GM19468 (cell line): ENCODE data around the gene RHO.
"Not testable (repeated sequence)": the region's sequence is repeated elsewhere in the genome, so short reads cannot be mapped to it uniquely, and the experiment has no call there.

Source experiments
- ATAC-seq: cut with Tn5 transposase; IDR thresholded peaks from one replicate; pipeline ENCODE4 v1.9.1; 2021; ENCODE audit warnings: mild to moderate bottlenecking, moderate library complexity, moderate number of reproducible peaks; ENCODE audit not compliant: unreplicated experiment; ENCODE audit errors: extremely low read depth

RHO gene

GRCh38 chr3:129498603-129499488, 29.6 kb upstream of the RHO start:
- not testable (repeated sequence) for ATAC-seq

GRCh38 chr3:129499604-129500333, 28.7 kb upstream of the RHO start:
- ATAC-seq: not testable (repeated sequence)

- ATAC-seq: no peak
Observed at GRCh38 chr3:129500334-129500658, 28.1 kb upstream of the RHO start.

GRCh38 chr3:129501630-129502029, 26.8 kb upstream of the RHO start:
- ATAC-seq: no peak

GRCh38 chr3:129502641-129503408, 25.6 kb upstream of the RHO start:
- ATAC-seq: no peak

DNA sequence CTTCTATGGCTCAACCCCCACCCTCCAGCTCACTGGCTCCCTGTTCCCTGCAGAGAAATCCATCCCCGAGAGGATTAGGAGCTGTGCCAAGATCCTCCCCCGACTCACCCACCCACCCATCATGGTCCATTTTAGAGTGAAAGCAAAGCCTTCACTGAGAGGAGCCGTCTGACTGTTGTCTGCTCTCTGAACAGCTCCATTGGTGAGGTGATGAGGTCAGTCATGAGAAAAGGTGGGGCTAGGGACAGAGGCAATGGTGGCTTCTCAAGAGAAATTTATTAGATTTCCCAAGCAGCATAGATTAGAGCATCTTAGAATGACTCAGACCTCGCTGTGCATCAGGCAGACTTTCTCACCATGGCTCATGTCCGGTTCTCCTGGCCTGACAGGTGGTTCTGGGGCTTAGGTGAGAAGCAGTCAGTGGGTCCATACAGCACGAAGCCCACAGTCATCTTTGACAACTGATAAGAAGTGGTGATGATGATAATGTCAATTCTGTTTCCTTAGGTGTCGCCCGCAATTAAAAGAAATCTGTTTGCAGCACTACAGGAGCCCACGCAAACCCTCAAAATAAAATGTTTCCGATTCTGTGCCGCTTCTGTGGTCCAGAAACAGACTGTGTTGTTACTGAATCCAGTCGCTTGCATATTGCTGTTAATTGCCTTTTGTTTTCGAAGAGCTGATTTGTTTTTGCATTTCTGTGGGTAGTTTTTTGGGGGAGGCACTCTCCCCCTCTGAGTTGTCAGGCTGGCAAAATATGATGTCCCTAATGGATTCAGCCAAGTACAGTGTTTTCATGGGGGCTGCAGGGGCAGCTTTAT, 24.8 kb upstream of the RHO start:
- ATAC-seq: no peak

DNA sequence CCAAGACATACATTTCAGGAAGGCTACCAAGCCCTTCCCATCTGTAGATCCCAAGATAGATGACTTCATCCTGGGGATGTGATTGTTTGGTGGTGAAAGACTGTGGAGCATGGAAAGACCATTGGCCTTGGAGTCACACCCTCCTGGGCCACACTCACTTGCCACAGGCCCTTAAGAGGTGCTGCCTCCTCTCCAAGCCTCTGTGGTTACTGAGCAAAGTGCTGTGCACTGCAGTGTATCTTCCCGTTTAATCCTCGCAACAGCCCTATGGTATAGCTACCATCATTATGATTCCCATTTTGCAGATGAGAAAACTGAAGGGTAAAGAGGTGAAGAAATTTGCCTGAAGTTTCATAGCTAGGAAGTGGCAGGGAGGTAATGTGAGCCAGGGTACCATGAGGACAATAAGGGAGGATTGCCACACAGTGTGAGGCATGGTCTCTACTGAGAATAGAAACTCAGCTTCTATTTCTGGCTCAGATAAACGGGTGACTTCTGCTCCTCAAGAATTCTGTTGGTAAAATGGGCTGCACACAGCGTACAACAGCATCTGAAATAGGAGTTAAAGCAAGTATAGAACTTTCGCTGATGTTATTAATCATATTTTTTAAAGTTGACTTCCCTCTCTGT, 23.9 kb upstream of the RHO start:
- ATAC-seq: no peak

GRCh38 chr3:129505341-129505740, 23.1 kb upstream of the RHO start:
- ATAC-seq: no peak

DNA sequence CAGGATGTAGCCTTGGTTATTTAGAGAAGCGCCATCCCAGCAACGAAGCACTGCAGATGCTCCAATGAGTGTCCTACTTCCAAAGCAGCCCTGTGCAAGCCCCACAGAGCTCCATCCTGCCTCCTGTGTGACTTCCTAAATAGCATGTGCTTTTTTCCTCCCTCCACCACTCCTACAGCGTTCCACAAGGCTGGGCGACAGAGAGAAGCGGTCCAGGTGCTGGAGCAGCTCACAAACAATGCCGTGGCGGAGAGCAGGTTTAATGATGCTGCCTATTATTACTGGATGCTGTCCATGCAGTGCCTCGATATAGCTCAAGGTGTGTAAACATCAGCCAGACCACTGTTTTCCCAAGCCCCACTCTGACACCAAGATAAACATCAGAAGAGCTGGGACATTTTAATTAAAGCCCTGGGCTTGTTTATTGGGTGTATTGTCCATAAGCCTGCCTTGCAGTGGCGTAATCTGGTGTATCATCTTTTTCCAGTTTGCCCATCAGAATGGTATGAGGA, 22.2 kb upstream of the RHO start:
- ATAC-seq: no peak

DNA sequence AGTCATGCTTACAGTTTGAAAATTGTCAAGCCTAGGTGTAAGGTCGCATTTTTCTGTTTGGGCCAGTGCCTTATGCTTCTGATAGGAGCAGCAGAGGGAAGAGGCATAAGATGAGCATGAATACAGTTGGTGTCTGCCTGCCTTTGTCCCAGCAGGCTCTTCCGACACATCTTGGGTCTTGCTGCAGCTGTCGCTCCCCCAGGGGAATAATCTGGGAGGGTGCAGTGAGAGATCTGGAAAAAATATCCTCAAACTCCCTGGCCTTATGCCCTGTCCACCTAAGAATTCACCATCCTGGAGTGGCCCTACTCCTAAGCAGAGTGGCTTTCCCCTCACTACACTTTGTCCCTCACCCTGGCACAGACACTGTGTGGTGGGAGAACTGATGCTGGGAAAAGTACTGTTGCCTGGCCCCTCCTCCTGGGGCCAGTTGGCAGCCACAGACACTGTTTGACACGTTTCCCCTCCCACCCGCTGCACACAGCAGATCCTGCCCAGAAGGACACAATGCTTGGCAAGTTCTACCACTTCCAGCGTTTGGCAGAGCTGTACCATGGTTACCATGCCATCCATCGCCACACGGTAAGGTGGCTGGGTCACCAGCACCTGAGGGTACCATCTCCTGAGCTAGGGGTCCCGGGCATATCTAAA, 21.1 kb upstream of the RHO start:
- no peak for ATAC-seq

DNA sequence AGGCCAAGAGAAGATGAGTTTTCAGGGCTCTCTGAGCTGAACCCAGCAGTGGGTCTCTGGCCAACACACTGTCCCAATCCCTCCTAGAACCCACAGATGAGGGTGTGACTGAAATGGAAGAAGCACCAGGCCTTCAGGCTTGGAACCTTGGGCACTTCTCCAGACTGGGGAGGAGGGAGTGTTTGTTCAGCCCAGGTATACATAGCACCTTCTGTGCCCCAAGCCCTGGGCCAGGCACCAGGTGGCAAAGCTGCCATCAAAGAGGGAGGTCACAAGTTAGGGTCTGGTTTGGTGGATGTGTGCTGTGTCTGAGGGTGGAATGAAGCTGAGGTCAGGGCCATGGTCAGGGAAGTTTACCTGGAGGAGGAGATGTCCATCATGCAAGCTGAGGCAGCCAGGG, 15.8 kb upstream of the RHO start:
- no peak for ATAC-seq

DNA sequence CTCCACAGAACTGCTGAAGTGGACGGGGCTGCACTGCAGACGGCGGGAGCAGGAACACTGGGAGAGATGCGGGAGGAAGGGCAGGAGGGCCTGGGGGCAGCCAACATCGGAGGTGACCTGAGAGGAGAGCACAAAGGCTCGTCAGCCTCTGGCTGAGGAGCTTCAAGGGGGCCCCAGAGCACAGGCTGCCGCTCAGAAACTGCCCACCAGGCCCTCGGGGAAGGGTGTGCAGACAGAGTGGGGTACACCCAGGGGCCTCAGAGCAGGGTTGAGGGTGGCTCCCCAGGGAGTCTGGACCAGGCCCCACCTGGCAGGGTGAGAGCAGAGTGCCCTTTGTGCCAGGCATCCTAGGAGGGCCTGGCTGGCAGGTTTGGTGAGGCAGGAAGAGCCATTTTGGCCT, 14.7 kb upstream of the RHO start:
- no peak for ATAC-seq

GRCh38 chr3:129514110-129514509, 14.3 kb upstream of the RHO start:
- no peak for ATAC-seq

DNA sequence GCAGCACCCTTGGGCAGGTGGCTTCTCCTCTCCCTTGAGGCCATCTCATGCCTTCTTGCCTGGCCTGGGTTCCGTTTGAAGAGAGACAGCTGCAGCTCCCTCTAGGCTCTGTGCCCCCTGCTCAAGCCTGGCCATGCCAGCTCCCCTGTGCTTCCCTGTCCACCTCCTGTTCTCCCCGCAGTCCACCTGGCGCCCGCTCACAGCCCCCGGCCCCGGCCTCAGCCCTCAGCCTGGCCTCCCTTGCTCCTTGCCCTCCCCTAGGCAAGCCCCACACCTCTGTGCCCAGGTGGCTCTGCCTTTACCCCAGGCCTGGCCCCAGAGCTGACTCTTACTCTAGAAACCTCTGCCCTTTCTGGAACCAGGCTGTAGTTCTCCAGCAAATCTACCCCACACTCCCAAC, 13.9 kb upstream of the RHO start:
- no peak for ATAC-seq

- ATAC-seq: not testable (repeated sequence)
Observed at GRCh38 chr3:129515108-129515820, 13.2 kb upstream of the RHO start.

DNA sequence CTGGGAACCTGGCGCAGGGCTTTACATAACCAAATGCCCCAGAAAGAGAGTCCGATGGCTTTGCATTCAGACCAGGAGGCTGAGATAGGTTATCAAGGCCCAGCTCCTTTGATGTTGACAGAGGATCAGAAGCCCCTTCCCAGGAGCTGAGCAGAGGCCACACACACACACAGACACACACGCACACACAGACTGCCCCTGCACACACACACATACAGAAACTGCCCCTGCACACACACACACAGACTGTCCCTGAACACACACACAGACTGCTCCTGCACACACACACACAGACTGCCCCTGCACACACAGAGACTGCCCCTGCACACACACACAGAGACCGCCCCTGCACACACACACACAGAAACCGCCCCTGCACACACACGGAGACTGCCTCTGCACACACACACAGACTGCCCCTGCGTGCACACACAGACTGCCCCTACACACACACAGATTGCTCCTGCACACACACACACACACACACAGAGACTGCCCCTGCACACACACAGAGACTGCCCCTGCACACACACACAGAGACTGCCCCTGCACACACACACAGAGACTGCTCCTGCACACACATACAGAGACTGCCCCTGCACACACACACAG, 12.5 kb upstream of the RHO start:
- not testable (repeated sequence) for ATAC-seq

GRCh38 chr3:129517516-129517915, 10.9 kb upstream of the RHO start:
- no peak for ATAC-seq

- ATAC-seq: no peak
Observed at GRCh38 chr3:129518038-129518561, 10.3 kb upstream of the RHO start.
